HG03139 (cell line): Measurements from ENCODE around the gene ARFRP1.
A peak's percentile ranks its signal among the peaks of the same experiment; 100 is the strongest.
"Not testable (repeated sequence)": the region's sequence is repeated elsewhere in the genome, so short reads cannot be mapped to it uniquely, and the experiment has no call there.

Source experiments
- ATAC-seq: cut with Tn5 transposase; IDR thresholded peaks from one replicate; pipeline ENCODE4 v1.9.1; 2021; ENCODE audit not compliant: unreplicated experiment

The ARFRP1 gene

DNA sequence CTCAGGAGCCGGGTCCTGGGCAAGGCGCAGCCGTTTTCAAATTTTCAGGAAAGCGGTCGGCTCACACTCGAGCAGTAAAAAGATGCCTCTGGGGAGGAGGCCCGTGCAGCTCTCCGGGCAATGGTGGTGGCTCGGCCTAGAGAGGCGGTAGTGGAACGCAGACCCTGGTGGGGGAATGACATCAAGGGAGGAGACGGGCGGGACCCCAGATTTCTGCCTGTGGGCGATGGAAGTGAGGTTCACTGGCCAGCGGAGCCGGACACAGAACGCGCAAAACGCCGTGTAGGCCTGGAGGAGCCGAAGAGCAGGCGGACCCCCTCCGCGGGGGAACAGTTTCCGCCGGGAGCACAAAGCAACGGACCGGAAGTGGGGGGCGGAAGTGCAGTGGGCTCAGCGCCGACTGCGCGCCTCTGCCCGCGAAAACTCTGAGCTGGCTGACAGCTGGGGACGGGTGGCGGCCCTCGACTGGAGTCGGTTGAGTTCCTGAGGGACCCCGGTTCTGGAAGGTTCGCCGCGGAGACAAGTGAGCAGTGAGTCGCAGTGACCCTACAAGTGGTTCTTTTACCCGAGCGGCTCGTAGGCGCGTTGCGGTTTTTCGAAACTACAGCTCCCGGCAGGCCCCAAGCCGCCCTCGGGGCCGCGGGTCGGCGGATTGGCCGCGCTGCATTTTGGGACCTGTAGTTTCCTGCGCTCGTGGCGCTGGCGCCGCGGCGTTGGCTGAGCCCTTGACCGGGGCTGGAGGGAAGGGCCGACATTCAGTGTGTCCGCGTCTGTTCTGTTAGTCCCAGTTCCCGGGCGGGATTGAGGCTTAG, 49.6 kb downstream of the ARFRP1 start, which contains the start of gene RTEL1:
RTEL1 (plus strand) TSS at position 376 of the 812 bp plus-strand sequence. CDS start 1,091 bp downstream, outside the sequence.
- peak; percentile 67 for ATAC-seq

DNA sequence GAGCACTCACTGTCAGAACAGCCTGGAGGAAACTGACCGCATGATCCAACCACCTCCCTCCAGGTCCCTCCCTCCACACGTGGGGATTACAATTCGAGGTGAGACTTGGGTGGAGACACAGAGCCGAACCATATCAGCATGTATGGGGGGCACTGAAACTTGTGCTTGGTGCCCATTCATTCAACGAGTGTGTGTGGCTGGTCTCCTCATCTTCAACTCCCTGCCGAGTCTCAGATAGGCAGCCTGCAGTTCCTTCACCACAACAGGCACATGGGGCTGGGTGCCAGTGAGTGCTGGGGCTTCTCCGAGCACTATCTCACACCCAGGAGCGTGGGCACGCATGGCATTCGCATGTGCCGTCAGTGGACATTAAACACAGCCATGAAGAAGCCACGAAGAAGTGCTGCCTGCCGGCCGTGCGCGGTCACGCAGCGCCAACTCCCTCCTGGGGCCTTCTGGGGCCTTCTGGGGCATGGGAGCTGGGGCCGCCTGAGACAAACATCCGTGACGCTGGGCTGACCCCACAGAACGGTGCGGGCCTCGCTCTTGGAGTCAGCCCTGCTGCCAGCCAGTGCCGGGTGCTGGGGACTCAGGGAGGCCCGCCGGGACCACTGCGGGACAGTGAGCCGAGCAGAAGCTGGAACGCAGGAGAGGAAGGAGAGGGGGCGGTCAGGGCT, 50.4 kb downstream of the ARFRP1 start:
- ATAC-seq, result no peak

DNA sequence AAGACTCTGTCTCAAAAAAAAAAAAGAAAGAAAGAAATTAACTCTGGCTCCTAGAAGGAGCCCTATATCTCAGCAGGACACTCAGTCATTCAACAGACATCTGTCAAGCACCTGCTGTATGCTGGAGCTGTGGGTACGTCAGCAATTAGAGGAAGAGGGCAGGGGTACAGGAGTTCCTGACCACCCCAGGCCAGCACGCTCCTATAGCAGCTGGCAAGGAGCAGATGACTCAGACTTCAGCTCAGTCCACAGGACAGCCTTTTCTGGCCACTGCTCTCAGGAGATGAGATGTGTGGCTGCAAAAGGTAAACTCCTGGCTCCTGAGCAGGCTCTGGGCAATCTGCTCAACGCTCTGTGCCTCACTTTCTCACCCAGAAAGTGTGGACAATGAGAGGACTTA, 51.3 kb downstream of the ARFRP1 start:
- no peak for ATAC-seq

DNA sequence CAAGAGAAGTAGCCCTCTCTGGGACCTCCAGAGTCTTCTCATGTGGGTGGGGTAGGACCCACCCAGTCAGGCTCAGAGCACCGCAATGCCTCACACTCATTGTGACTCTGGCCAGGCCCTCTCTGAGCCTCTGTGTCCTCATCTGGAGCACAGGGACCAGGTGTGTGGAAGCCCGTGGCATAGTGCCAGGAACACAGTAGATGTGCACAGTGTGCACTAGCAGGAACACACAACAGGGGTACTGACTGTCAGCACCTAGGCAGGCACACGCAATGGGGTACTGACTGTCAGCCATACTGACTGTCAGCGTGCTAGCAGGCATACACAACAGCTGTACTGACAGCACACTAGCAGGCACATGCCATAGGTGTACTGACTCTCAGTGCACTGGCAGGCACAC, 52.5 kb downstream of the ARFRP1 start:
- no peak for ATAC-seq

DNA sequence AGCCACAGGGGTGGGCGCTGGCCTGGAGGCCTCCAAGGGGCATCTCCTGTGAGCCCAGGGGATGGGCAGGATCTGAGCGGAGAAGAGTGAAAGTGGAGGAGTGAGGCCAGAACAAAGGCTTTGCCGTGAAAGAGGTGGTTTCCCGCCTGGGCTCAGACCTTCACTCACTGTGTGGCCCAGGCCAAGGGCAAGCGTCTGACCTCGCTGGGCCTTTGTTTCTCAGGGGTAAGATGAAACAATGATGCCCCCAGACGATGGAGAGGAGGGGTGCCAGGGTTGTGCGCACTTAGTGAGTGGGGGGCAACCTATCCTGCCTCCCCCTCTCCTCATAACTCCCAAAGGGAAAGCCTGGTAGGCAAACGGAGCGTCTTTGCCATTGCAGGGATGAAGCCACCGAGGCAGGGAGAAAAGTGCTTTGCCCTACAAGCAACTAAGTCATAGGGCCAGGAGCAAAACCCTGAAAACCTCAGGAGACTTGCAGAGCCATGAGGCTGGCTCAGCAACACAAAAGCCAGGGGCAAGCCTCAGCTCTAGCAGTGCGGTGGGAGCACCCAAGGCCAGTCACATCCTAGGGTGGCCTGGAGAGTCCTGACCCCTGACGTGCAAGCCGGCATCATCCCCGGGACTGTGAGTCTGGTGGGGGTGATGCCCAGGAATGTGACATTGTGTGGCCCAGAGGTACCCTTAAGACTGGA, 53.7 kb downstream of the ARFRP1 start:
- no peak for ATAC-seq

DNA sequence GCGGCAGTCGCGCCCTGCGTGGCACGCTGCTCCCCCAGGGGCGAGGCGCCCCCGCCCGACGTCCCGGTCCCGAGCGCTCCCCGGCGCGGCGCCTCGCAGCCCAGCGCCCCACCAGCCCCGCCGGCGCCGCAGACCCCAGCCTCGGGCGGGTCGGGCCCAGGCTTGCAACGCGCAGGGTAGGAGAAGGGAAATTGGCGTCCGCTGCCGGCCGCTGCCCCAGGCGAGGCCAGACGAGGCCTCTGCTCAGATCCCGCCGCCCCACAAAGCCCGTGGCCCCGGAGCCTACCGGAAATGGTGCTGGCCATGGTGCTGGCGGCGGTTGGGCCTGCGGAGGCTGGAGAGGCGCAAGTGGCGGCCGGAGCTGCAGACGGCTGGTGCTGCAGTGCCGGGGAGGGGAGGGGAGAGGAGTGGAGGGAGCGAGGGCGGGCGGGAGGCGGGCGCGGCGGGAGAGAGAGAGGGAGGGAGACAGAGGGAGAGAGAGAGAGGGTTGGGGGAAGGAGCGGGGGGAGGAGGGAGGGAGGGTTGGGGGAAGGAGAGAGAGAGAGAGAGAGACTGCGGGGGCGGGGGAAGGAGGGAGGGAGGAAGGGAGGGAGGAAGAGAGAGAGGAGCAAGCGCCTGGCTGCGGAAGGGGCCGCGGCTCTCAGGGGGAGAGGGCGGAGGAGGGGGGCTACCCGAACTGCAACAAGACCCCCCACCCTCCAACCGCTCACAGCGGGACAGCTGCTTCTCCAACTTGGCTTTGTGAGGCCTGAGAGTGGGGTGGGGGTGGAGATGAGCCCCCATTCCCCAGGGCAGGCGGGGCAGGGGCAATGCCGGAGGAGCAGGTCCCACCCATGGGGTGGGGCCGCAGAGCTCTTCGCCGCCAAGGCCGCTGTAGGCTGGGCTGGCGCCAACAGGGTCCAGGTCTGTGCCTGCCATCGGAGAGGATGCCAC, 54.5 kb downstream of the ARFRP1 start, which contains the start of gene STMN3:
STMN3 (minus strand) TSS at position 384 of the 933 bp plus-strand sequence; CDS start at position 305, 79 bp downstream.
- ATAC-seq, result no peak

DNA sequence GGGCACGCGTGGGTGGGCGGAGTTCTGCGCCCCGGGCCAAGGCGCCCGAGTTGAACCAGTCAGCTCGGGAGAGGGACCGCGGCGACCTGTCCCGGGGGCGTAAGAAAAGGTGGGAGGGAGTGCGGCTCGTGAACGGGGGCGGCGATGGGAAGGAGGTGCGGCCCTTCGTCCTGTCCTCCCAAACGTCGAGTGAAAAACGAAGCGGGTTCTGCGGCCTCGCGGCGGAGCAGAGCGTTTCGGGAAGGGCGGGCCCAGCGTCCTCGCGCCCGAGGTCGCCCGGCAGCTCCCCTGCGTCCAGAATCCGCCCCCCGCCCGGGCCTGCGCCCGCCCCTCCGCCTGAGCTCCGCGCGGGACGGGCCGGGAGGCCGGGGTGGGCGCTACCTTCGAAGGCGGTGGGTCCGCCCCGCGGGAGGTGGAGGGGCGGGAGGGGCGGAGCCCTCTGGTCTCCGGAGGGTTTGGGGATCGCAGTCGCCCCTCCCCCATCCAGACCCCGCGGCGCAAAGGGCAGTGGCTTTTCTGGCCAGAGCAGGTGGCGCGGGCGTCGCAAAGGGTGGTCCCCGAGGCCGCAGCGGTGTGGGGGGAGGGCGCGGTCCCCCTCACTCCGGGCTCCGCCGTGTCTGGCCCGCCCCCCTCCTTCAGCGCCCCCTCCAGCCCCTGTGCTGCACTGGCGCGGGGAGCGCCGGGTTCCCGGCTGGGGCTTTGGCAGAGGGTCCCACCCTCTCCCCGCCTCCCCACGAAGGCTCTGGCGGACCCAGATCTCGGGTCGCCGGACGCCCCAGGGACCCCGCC, 55.4 kb downstream of the ARFRP1 start:
- ATAC-seq, result no peak

DNA sequence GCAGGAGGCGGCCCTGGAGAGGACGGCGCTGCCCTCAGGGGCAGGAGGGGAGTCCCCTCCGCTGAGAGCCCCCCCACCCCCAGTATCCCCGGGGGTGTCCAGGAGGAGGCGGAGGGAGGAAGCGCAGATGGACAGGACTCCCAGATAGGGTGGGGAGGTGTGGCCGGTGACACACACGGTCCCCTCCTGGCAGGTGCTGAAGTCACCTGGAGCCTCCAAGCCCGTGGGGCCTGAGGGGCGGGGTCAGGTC, 55.9 kb downstream of the ARFRP1 start:
- ATAC-seq, result no peak

DNA sequence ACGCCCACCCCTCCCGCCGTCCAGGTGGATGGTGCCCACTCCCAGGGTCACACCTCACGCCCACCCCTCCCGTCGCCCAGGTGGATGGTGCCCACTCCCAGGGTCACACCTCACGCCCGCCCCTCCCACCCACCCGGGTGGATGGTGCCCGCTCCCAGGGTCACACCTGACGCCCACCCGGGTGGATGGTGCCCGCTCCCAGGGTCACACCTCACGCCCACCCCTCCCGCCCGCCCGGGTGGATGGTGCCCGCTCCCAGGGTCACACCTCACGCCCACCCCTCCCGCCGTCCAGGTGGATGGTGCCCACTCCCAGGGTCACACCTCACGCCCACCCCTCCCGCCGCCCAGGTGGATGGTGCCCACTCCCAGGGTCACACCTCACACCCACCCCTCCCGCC, 57.3 kb downstream of the ARFRP1 start:
- not testable (repeated sequence) for ATAC-seq

DNA sequence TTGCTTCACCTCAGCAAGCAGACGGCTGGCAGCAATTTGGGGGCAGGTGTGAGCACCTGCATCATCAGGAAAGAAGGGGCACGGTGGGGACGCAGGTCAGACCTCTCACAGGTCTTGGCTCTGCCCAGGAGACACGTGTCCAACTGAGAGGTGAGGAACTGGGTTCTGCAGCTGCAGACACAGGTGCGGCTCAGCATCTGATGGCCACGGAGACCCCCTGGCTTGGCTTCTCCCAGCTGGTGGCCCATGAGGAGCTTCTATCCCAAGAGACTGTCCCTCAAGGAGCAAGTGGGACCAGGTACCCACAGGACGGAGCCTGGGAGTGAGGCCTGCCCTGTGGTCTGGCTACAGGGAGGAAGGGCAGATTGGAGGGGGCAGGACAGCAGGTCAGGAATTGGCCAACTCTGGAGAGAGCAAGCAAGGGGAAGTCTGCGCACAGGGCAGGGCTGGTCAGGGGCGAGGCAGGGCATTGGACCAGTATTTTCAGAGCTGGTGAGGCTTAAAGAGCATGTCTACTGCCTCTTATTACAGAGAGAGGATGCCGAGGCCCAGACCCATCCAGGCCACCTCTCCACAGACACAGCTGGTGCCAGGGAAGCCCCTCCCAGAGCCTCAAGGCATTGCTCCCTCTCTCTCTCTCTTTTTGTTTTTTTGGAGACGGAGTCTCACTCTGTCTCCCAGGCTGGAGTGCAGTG, 58.7 kb downstream of the ARFRP1 start:
- no peak for ATAC-seq
